HFF-Myc (cell line): Measurements from ENCODE around the gene LPXN.

Experiments used
- DNase-seq: peaks from one replicate; pipeline ENCODE4 v3.0.0-alpha.2; 2011; ENCODE audit warnings: low read depth; ENCODE audit errors: extremely low read depth
- H3K4me3 ChIP-seq: replicated peaks from 2 replicates; pipeline ENCODE4 v1.5.1; 2011; ENCODE audit warnings: low read depth, mild to moderate bottlenecking, control low read depth, low read length
- TF ChIP-seq, protein P1 (sequence below): IDR thresholded peaks from 2 replicates; pipeline ENCODE4 v1.5.1; 2012; ENCODE audit warnings: mild to moderate bottlenecking, low read depth, low read length, control low read depth; ENCODE audit errors: missing control alignments

Gene LPXN

DNA sequence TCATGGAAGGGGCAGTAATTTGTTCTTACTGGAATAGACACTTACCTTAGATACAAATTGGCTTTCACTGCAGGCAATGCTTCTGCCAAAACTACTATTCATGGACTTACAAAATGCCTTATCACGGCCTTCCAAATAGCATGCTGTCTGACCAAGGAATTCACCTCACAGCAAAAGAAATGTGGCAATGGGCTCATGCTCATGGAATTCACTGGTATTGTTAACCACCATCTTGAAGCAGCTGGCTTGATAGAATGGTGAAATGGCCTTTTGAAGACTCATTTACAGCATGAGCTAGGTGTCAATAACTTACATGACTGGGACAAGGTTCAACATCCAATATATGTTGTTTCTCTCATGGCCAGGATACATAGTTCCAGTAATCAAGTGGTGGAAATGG lies 89.7 kb downstream of the LPXN start:
- TF ChIP-seq, protein P1, sequence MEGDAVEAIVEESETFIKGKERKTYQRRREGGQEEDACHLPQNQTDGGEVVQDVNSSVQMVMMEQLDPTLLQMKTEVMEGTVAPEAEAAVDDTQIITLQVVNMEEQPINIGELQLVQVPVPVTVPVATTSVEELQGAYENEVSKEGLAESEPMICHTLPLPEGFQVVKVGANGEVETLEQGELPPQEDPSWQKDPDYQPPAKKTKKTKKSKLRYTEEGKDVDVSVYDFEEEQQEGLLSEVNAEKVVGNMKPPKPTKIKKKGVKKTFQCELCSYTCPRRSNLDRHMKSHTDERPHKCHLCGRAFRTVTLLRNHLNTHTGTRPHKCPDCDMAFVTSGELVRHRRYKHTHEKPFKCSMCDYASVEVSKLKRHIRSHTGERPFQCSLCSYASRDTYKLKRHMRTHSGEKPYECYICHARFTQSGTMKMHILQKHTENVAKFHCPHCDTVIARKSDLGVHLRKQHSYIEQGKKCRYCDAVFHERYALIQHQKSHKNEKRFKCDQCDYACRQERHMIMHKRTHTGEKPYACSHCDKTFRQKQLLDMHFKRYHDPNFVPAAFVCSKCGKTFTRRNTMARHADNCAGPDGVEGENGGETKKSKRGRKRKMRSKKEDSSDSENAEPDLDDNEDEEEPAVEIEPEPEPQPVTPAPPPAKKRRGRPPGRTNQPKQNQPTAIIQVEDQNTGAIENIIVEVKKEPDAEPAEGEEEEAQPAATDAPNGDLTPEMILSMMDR = no peak
- no peak for DNase-seq
- H3K4me3 ChIP-seq = no peak overlapping the region
